ENCODE data around the gene SORCS2. TPM values are rescaled to one million over a fixed set of nuclear protein-coding genes. Genes with fewer than 3 reads are reported as not detected.

Gene SORCS2
- total and polyA plus RNA-seq, 2 of the 8 experiments (the other 6 are each of a cell fraction or from before 2014, with no cell fraction given), result 0.36 to 1.8 TPM

- no peak for TF ChIP-seq GTF2F1 (IDR thresholded peaks at IDR 0.05; ENCODE audit: borderline replicate concordance, low read depth, low read length)
- TF ChIP-seq BRCA1 (IDR thresholded peaks at IDR 0.05; ENCODE audit: low read depth, low read length), result no peak
- no peak for TF ChIP-seq TAF7 (optimal IDR thresholded peaks at IDR 0.05; ENCODE audit: borderline replicate concordance, low read depth, low read length)
- no peak for TF ChIP-seq FOSL1 (IDR thresholded peaks at IDR 0.05; ENCODE audit: insufficient read depth, low read depth, low read length)
- no peak for TF ChIP-seq CBX5 (IDR thresholded peaks at IDR 0.05; ENCODE audit: low read depth, low read length)
- no peak for TF ChIP-seq SIRT6 (IDR thresholded peaks at IDR 0.05; ENCODE audit: low read length)
- TF ChIP-seq TCF12 (IDR thresholded peaks at IDR 0.05; ENCODE audit: low read depth, low read length), result no peak
Measured at GRCh38 chr4:7675612-7676320, 483.4 kb downstream of the SORCS2 start (continued).
